ENCODE data around the gene TCF12. TPM values are rescaled to one million over a fixed set of nuclear protein-coding genes. Genes with fewer than 3 reads are reported as not detected.

The TCF12 gene
- total RNA-seq, 1 experiment from 2014 or later, result 76.7 TPM

GRCh38 chr15:57297630-57298029 lies 379.2 kb downstream of the TCF12 start:
- H2BK20ac ChIP-seq (ENCODE audit: low read depth, low read length, poor library complexity, severe bottlenecking), result no peak overlapping the region
- H3K27ac ChIP-seq (ENCODE audit: insufficient read length, low read depth, low read length), result no peak overlapping the region
- no peaks in the 10 kb centered on the region for H3K9me3 ChIP-seq (ENCODE audit: control insufficient read depth, low read depth, low read length)
- H2BK12ac ChIP-seq (ENCODE audit: insufficient read length, low read depth, low read length), result no peak overlapping the region
- no peak overlapping the region for H3K4me3 Mint-ChIP-seq
- no peaks in the 10 kb centered on the region for H3K23me2 ChIP-seq (ENCODE audit: insufficient read length, low read depth, low read length, poor library complexity, severe bottlenecking)
- H3T11ph ChIP-seq (ENCODE audit: low read length), result no peak overlapping the region
- no peak overlapping the region for H4K8ac ChIP-seq (replicated peaks; ENCODE audit: insufficient read length, low read depth, low read length)
- no peak overlapping the region for H2BK5ac ChIP-seq (ENCODE audit: insufficient read length, low read length)
- H3K36me3 Mint-ChIP-seq (ENCODE audit: insufficient read depth in 1 of 3, low read depth in 3 of 3), result no peaks in the 10 kb centered on the region
- no peak overlapping the region for H4K91ac ChIP-seq (ENCODE audit: insufficient read length, low read depth, low read length)
- H2BK120ac ChIP-seq (ENCODE audit: low read depth, low read length, poor library complexity, severe bottlenecking), result no peak overlapping the region
- H2AFZ ChIP-seq (ENCODE audit: low read length), result no peak overlapping the region
- no peak overlapping the region for H3K9ac ChIP-seq (ENCODE audit: extremely low read depth, insufficient read length, low read length)
- H3K4ac ChIP-seq (ENCODE audit: low read depth, low read length), result no peak overlapping the region
- H3K27me3 Mint-ChIP-seq (ENCODE audit: low read depth), result no peaks in the 10 kb centered on the region
- H3K79me1 ChIP-seq (ENCODE audit: insufficient read depth, low read depth, low read length, poor library complexity, severe bottlenecking), result no peaks in the 10 kb centered on the region
- no peak overlapping the region for H3K23ac ChIP-seq (ENCODE audit: insufficient read length, low read depth, low read length)
- no peak overlapping the region for H4K5ac ChIP-seq (ENCODE audit: insufficient read length, low read depth, low read length)
- no peak overlapping the region for H3K18ac ChIP-seq (ENCODE audit: insufficient read length, low read depth, low read length)
- H3K27me3 ChIP-seq (ENCODE audit: insufficient read depth, low read length), result no peaks in the 10 kb centered on the region
- no peaks in the 10 kb centered on the region for H3K9me3 Mint-ChIP-seq
- no peak overlapping the region for H3K4me2 ChIP-seq (ENCODE audit: insufficient read depth, insufficient read length, low read length)
- no peak overlapping the region for H3K56ac ChIP-seq (ENCODE audit: insufficient read length, low read depth, low read length)
- H3K79me2 ChIP-seq (ENCODE audit: insufficient read depth, low read length), result no peaks in the 10 kb centered on the region
- H2AK5ac ChIP-seq (ENCODE audit: insufficient read length, low read length), result no peak overlapping the region
- WGBS (ENCODE audit: extremely low coverage, insufficient read length, low lambda C conversion rate), result no CpG with 5 or more reads among the region's 6 CpGs
- peaks cover 20 to 23% of the 10 kb centered on the region in 2 experiments for H3K4me1 Mint-ChIP-seq
- TF ChIP-seq CTCF (conservative IDR thresholded peaks at IDR 0.05), result no peak
- H2BK15ac ChIP-seq (ENCODE audit: low read depth, low read length), result no peak overlapping the region
- H4K20me1 ChIP-seq (ENCODE audit: control insufficient read depth, insufficient read depth, insufficient read length), result no peaks in the 10 kb centered on the region
- no peak for DNase-seq
- H3K4me1 ChIP-seq (ENCODE audit: insufficient read depth, low read length), result peaks cover 7% of the 10 kb centered on the region; the same call in 1 of the 2 replicates
- H3K14ac ChIP-seq (ENCODE audit: insufficient read depth, low read length), result no peak overlapping the region
- peak overlapping the region in 2 of 3 experiments; percentile 29 to 59; a peak in 1 of 7 replicates for H3K27ac Mint-ChIP-seq

All from H9 (cell line).